GM18498 (cell line): ENCODE results near the gene AGTPBP1.

Experiments used
- ATAC-seq: cut with Tn5 transposase; IDR thresholded peaks from one replicate; pipeline ENCODE4 v1.9.1; 2021; ENCODE audit warnings: mild to moderate bottlenecking, moderate library complexity; ENCODE audit not compliant: unreplicated experiment

The AGTPBP1 gene

GRCh38 chr9:85505612-85506011 lies 236.1 kb downstream of the AGTPBP1 start:
- ATAC-seq = no peak

- ATAC-seq = no peak
These were observed 238.7 kb downstream of the AGTPBP1 start for GRCh38 chr9:85502815-85503655.

DNA sequence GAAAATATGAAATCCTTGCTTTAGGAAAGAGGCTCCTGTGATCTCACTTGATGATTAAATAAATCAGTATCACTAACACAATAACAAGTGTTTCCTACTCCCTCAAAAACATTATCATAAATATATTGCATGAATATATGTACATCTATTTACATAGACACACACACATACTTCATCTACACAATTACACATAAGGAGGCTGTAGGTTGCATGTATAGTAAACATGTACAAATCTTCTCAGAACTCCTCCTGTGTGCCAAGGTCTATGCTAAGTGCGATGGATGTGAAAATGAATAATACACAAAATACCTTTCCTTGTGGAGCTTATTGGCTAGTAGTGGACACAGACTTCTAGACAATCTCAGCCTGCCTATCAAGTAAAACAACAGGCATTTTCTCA lies 239.9 kb downstream of the AGTPBP1 start:
- no peak for ATAC-seq

DNA sequence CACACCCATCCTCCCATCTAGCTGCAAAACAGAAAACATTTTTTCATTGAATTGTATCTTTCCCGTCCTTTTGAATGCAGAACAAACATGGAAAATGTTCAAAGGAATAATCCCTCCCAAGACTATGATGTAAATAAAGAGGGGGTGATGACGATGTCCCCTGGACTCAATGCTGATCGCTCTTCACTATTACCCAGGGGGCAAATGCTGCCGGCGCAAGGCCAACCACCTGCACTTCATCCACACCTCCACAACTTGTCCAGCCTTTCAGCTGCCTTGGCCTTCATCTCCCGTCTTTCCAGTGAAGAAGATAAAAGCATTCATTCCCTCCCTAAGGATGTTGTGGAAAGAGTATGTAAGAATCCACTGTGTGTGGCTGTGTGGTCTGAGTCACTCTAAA lies 240.3 kb downstream of the AGTPBP1 start:
- no peak for ATAC-seq
